Common myeloid progenitor, CD34-positive (primary cell): ENCODE data around the gene OGDHL.

Source experiments
- CTCF ChIA-PET: fragments of 350-600 bp; sonication (Branson Sonifier 250); formaldehyde crosslinking; loops from one replicate; lab custom pipeline; 2021; ENCODE audit warnings: antibody characterized with exemption; lab: Charles Lee
- POLR2A ChIA-PET: fragments of 350-600 bp; sonication (Branson Sonifier 250); formaldehyde crosslinking; loops from one replicate; lab custom pipeline; 2021; ENCODE audit warnings: antibody characterized with exemption; lab: Charles Lee
- DNase-seq, 3 donors: peaks; one replicate each; pipeline versions ENCODE4 v3.0.0 to v3.0.0-alpha.2; 2013
- H3K27ac ChIP-seq, 2 experiments: 1 replicate in 1 of 2; 2 replicates in 1 of 2; pipeline ENCODE4 v1.7.0; 2013; ENCODE audit warnings: inconsistent platforms in 2 of 2, low read length in 2 of 2, mild to moderate bottlenecking in 2 of 2, low read depth in 1 of 2, moderate library complexity in 1 of 2; ENCODE audit not compliant: severe bottlenecking in 2 of 2, insufficient read depth in 1 of 2, poor library complexity in 1 of 2
- H3K27me3 ChIP-seq, 5 experiments: replicated peaks in 2 of 5; 1 replicate in 3 of 5; 2 replicates in 2 of 5; pipeline versions ENCODE4 v1.6.1 to v1.7.0; 2013; ENCODE audit warnings: low read length in 4 of 5, mild to moderate bottlenecking in 2 of 5, moderate library complexity in 2 of 5, inconsistent platforms in 1 of 5; ENCODE audit not compliant: insufficient read depth in 5 of 5, control insufficient read depth in 4 of 5
- H3K36me3 ChIP-seq, 4 experiments: 1 replicate in 2 of 4; 2 replicates in 2 of 4; pipeline versions ENCODE4 v1.6.1 to v1.7.0; 2013; ENCODE audit warnings: low read length in 3 of 4, control low read depth in 1 of 4, mild to moderate bottlenecking in 1 of 4; ENCODE audit not compliant: control insufficient read depth in 4 of 4, insufficient read depth in 4 of 4
- H3K4me1 ChIP-seq, 4 experiments: 1 replicate in 3 of 4; 2 replicates in 1 of 4; pipeline versions ENCODE4 v1.6.1 to v1.7.1; 2013; ENCODE audit warnings: low read length in 3 of 4, mild to moderate bottlenecking in 3 of 4, control low read depth in 1 of 4, inconsistent platforms in 1 of 4, moderate library complexity in 1 of 4; ENCODE audit not compliant: control insufficient read depth in 4 of 4, insufficient read depth in 4 of 4; ENCODE audit errors: control extremely low read depth in 1 of 4
- H3K4me3 ChIP-seq, 7 experiments: 1 replicate in 4 of 7; 2 replicates in 3 of 7; pipeline versions ENCODE4 v1.5.1 to v1.7.0; 2013; ENCODE audit warnings: mild to moderate bottlenecking in 7 of 7, low read length in 6 of 7, moderate library complexity in 6 of 7, inconsistent platforms in 2 of 7, low read depth in 2 of 7, control low read depth in 1 of 7; ENCODE audit not compliant: insufficient read depth in 4 of 7, control insufficient read depth in 1 of 7; ENCODE audit errors: extremely low read depth in 1 of 7
- H3K9me3 ChIP-seq, 5 experiments: 1 replicate in 4 of 5; 2 replicates in 1 of 5; pipeline versions ENCODE4 v1.6.1 to v1.7.1; 2013; ENCODE audit warnings: low read length in 4 of 5, mild to moderate bottlenecking in 2 of 5, inconsistent platforms in 1 of 5, low read depth in 1 of 5, moderate library complexity in 1 of 5; ENCODE audit not compliant: control insufficient read depth in 4 of 5, insufficient read depth in 2 of 5; ENCODE audit errors: control extremely low read depth in 1 of 5
- WGBS: methylation state at CpG from one replicate; pipeline ENCODE4 v1.1.5; 2013; ENCODE audit not compliant: insufficient coverage; 5-methylcytosine and 5-hydroxymethylcytosine counted together

Gene OGDHL

GRCh38 chr10:49750546-49750945 lies 11.6 kb downstream of the OGDHL start:
- DNase-seq, result no peak
- Histone ChIP-seq H3K4me3 (no peak overlapping the region), H3K9me3 (no peaks in the 10 kb centered on the region), H3K27me3 (peaks cover 0 to 14% (median 0%) of the 10 kb centered on the region in 5 experiments), H3K4me1 (no peaks in the 10 kb centered on the region), H3K36me3 (no peaks in the 10 kb centered on the region), H3K27ac (no peak overlapping the region)
- ChIA-PET CTCF (no interaction called here), POLR2A (no interaction called here)
- WGBS, result 91% methylated on average over 6 of the region's 9 CpGs

GRCh38 chr10:49749556-49750491 lies 12.3 kb downstream of the OGDHL start:
- no peak for DNase-seq
- no peak overlapping the region for H3K27ac ChIP-seq
- ChIA-PET CTCF (no interaction called here), POLR2A (no interaction called here)
- H3K36me3 ChIP-seq, result no peaks in the 10 kb centered on the region
- 87% methylated on average over 16 of the region's 20 CpGs for WGBS
- H3K4me1 ChIP-seq, result no peaks in the 10 kb centered on the region
- no peak overlapping the region for H3K4me3 ChIP-seq
- H3K27me3 ChIP-seq, result peaks cover 0 to 14% (median 0%) of the 10 kb centered on the region in 5 experiments
- H3K9me3 ChIP-seq, result no peaks in the 10 kb centered on the region

- ChIA-PET POLR2A (no interaction called here), CTCF (no interaction called here)
- Histone ChIP-seq H3K4me1 (no peaks in the 10 kb centered on the region), H3K9me3 (no peaks in the 10 kb centered on the region), H3K27ac (no peak overlapping the region), H3K36me3 (no peaks in the 10 kb centered on the region), H3K27me3 (peaks cover 0 to 14% (median 0%) of the 10 kb centered on the region in 5 experiments), H3K4me3 (no peak overlapping the region)
- WGBS, result 100% methylated on average over 2 of the region's 2 CpGs
- DNase-seq, result no peak
Measured at GRCh38 chr10:49749144-49749543, 13.0 kb downstream of the OGDHL start.

DNA sequence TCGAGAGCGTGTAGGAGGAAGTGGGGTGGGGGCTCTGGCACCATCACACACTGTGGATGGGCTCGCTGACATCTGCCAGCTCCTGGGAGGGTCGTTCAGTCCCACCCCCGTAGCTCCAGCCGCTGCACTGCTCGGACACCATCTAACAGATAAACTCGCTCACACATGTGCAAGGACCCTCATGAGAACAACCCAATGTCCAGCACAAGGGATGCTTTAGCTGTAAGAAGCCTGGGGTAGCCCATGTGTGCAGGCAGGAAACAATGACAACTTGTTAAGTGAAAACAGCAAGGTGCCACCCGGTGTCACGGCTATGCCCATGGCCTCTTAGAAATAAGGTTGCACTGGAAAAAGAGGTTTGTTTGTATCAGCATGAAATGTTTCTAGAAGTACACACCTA lies 14.1 kb downstream of the OGDHL start:
- Histone ChIP-seq H3K4me3 (no peak overlapping the region), H3K4me1 (no peaks in the 10 kb centered on the region), H3K36me3 (no peaks in the 10 kb centered on the region), H3K9me3 (no peaks in the 10 kb centered on the region), H3K27me3 (peaks cover 0 to 12% (median 0%) of the 10 kb centered on the region in 5 experiments), H3K27ac (no peak overlapping the region)
- 88% methylated on average over 7 of the region's 10 CpGs for WGBS
- POLR2A ChIA-PET, result no interaction called here
- no peak for DNase-seq
- CTCF ChIA-PET, result no interaction called here

GRCh38 chr10:49747303-49747646 lies 14.8 kb downstream of the OGDHL start:
- Histone ChIP-seq H3K27me3 (peaks cover 0 to 6% (median 0%) of the 10 kb centered on the region in 5 experiments), H3K9me3 (no peaks in the 10 kb centered on the region), H3K4me3 (no peak overlapping the region), H3K4me1 (no peaks in the 10 kb centered on the region), H3K36me3 (no peaks in the 10 kb centered on the region), H3K27ac (no peak overlapping the region)
- ChIA-PET POLR2A (no interaction called here), CTCF (no interaction called here)
- DNase-seq, result no peak
- WGBS, result 93% methylated on average over 3 of the region's 4 CpGs

- Histone ChIP-seq H3K27me3 (peaks cover 0 to 6% (median 0%) of the 10 kb centered on the region in 5 experiments), H3K4me1 (no peaks in the 10 kb centered on the region), H3K9me3 (no peaks in the 10 kb centered on the region), H3K4me3 (no peak overlapping the region), H3K36me3 (no peaks in the 10 kb centered on the region), H3K27ac (no peak overlapping the region)
- DNase-seq, result no peak
- ChIA-PET CTCF (no interaction called here), POLR2A (no interaction called here)
- 92% methylated on average over 15 of the region's 20 CpGs for WGBS
Measured at GRCh38 chr10:49746626-49747302, 15.4 kb downstream of the OGDHL start.

DNA sequence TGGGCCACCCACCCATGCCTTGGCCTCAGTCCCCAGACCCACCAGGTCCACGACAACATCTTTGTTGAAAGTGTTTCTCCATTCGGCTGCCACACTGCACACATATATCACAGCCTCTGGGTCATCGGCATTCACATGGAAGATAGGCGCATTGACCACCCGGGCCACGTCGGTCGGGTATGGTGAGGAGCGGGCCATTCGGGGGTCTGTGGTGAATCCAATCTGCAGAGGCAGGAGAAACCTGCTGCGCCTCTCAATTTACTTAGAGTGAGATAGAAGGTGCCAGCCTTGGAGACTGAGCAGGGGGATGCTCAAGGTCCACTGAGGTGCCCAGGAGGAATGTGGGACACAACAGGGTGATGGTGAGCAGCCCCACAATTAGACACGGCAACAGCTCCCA lies 16.4 kb downstream of the OGDHL start:
- no peak for DNase-seq
- POLR2A ChIA-PET, result no interaction called here
- H3K36me3 ChIP-seq, result no peaks in the 10 kb centered on the region
- WGBS, result 97% methylated on average over 10 of the region's 12 CpGs
- CTCF ChIA-PET, result no interaction called here
- no peak overlapping the region for H3K4me3 ChIP-seq
- no peaks in the 10 kb centered on the region for H3K9me3 ChIP-seq
- H3K27me3 ChIP-seq, result peaks cover 0 to 2% (median 0%) of the 10 kb centered on the region in 5 experiments
- H3K4me1 ChIP-seq, result no peaks in the 10 kb centered on the region
- no peak overlapping the region for H3K27ac ChIP-seq
